Lower lobe of right lung (tissue), 2 donors: ENCODE measurements around the gene PREP. TPM values are rescaled to one million over a fixed set of nuclear protein-coding genes. Genes with fewer than 3 reads are reported as not detected.
A peak's percentile ranks its signal among the peaks of the same experiment; 100 is the strongest.

Experiments
- ATAC-seq, 2 donors: fragments of 200-7000 bp; cut with Tn5 transposase; one replicate each; pipeline ENCODE4 v1.9.1; 2020 to 2022; ENCODE audit warnings: mild to moderate bottlenecking in 2 of 2, moderate library complexity in 2 of 2
- DNase-seq: peaks from one replicate; pipeline ENCODE4 v3.0.0-alpha.2; 2020
- H3K27ac ChIP-seq: fragments of 200-600 bp; one replicate; pipeline ENCODE4 v1.8.0; 2022
- H3K27me3 ChIP-seq: fragments of 200-600 bp; one replicate; pipeline ENCODE4 v1.8.0; 2022; ENCODE audit warnings: low read depth
- H3K36me3 ChIP-seq: fragments of 200-600 bp; one replicate; pipeline ENCODE4 v1.8.0; 2022; ENCODE audit warnings: mild to moderate bottlenecking
- H3K4me1 ChIP-seq: fragments of 200-600 bp; one replicate; pipeline ENCODE4 v1.8.0; 2022
- H3K4me3 ChIP-seq: fragments of 200-600 bp; one replicate; pipeline ENCODE4 v1.8.0; 2022; ENCODE audit warnings: mild to moderate bottlenecking
- H3K9me3 ChIP-seq: fragments of 200-600 bp; one replicate; pipeline ENCODE4 v1.8.0; 2022
- CTCF ChIP-seq: fragments of 200-600 bp; IDR thresholded peaks from one replicate; pipeline ENCODE4 v1.8.0; 2022; ENCODE audit warnings: antibody characterized with exemption, mild to moderate bottlenecking
- intact Hi-C: fragments of 100-400 bp; cut with DNase I; formaldehyde crosslinking; loops from one replicate; pipeline ENCODE4 v1.11.0; 2022
- total RNA-seq: library from RNA; stranded (reverse); fragmentation: NEBNext Ultra II Directional; extraction: Animal tissue kit (Norgen Biotek cat#: 25700); gene quantifications from one replicate; pipeline ENCODE4 v1.2.1, GENCODE V29; 2021
- donor health status: DM: no; HTN: yes; CAD: no; lungs with severe emphysema.

PREP gene
- total RNA-seq, 1 donor from 2014 or later = 30.0 TPM

DNA sequence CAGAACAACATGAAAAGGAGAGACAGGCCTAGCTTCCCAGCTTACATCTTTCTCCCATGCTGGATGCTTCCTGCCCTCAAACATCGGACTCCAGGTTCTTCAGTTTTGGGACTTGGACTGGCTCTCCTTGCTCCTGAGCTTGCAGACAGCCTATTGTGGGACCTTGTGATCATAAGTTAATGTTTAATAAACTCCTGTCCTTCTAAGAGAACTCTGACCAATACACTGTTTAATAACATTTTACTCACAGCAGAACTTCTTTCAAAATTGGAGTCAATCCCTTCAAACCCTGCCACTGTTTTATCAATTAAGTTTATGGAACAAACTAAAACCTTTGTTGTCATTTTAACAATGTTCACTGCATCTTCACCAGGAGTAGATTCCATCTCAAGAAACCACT, 111.4 kb downstream of the PREP start:
- no peaks in the 10 kb centered on the region for H3K4me1 ChIP-seq
- H3K4me3 ChIP-seq = no peak overlapping the region
- H3K27me3 ChIP-seq = no peaks in the 10 kb centered on the region
- ATAC-seq (no peak), DNase-seq (no peak)
- intact Hi-C loops = no loop called here
- H3K36me3 ChIP-seq = peaks cover 17% of the 10 kb centered on the region
- H3K9me3 ChIP-seq = no peaks in the 10 kb centered on the region
- no peak overlapping the region for H3K27ac ChIP-seq
- TF ChIP-seq CTCF = no peak

- no peak for TF ChIP-seq CTCF
- no peaks in the 10 kb centered on the region for H3K27me3 ChIP-seq
- ATAC-seq (no peak), DNase-seq (no peak)
- H3K36me3 ChIP-seq = peaks cover 69% of the 10 kb centered on the region
- H3K27ac ChIP-seq = no peak overlapping the region
- no peaks in the 10 kb centered on the region for H3K4me1 ChIP-seq
- no peaks in the 10 kb centered on the region for H3K9me3 ChIP-seq
- H3K4me3 ChIP-seq = no peak overlapping the region
- intact Hi-C loops = no loop called here
Observed at GRCh38 chr6:105282631-105283585, 120.0 kb downstream of the PREP start.

- Histone ChIP-seq H3K9me3 (no peaks in the 10 kb centered on the region), H3K27ac (peak overlapping the region; percentile 28), H3K4me3 (no peak overlapping the region), H3K27me3 (no peaks in the 10 kb centered on the region), H3K4me1 (no peaks in the 10 kb centered on the region), H3K36me3 (peaks cover 85% of the 10 kb centered on the region)
- ATAC-seq (peak in 1 of 2 donors; percentile 74), DNase-seq (peak; percentile 51)
- TF ChIP-seq CTCF = no peak
- intact Hi-C loops = no loop called here
Observed at GRCh38 chr6:105280033-105280432, 122.8 kb downstream of the PREP start.

- no peaks in the 10 kb centered on the region for H3K9me3 ChIP-seq
- TF ChIP-seq CTCF = no peak
- ATAC-seq (no peak), DNase-seq (no peak)
- peaks cover 80% of the 10 kb centered on the region for H3K36me3 ChIP-seq
- no peaks in the 10 kb centered on the region for H3K27me3 ChIP-seq
- H3K4me1 ChIP-seq = no peaks in the 10 kb centered on the region
- no peak overlapping the region for H3K4me3 ChIP-seq
- peak overlapping the region; percentile 28 for H3K27ac ChIP-seq
- intact Hi-C loops = no loop called here
Observed at GRCh38 chr6:105279463-105279862, 123.4 kb downstream of the PREP start.

DNA sequence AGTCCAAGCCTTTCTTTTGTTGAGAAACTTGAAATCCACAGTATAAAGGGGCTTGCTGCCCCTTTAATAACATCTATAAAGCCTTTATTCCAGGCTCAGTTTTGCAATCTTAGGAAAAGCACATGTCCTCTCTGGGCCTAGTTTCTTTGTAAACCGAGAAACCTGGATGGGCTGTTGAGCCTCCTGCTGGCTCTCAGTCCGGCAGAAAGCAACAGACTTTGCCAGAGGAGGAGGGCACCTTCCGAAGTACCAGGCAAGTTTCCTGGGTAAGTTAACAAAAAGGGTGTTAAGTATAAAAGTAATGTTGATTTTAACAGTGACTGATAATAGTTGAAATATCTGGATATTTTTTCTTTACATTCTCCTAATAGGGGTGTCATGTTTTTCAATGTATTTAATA, 124.1 kb downstream of the PREP start:
- Histone ChIP-seq H3K4me1 (no peaks in the 10 kb centered on the region), H3K4me3 (no peak overlapping the region), H3K36me3 (peaks cover 74% of the 10 kb centered on the region), H3K27ac (no peak overlapping the region), H3K27me3 (no peaks in the 10 kb centered on the region), H3K9me3 (no peaks in the 10 kb centered on the region)
- ATAC-seq = peak in 1 of 2 donors; percentile 41
- TF ChIP-seq CTCF = no peak
- no peak for DNase-seq
- intact Hi-C loops = no loop called here
